K562 (cell line): Measurements from ENCODE around the gene GMEB1.
A peak's percentile ranks its signal among the peaks of the same experiment; 100 is the strongest.

Experiments used
- MYC ChIP-seq, 2 experiments: fragments of 250-450 bp in 1 of 2; sonication (Bioruptor Pico) in 1 of 2; IDR thresholded peaks; 2 replicates each; pipeline versions ENCODE4 v1.5.1 to v1.6.1; 2012 to 2021; ENCODE audit warnings: low read depth in 2 of 2, borderline replicate concordance in 1 of 2, improper control_type of control experiment in 1 of 2, low read length in 1 of 2, mild to moderate bottlenecking in 1 of 2, moderate library complexity in 1 of 2
- POLR2A ChIP-seq: fragments of 450-650 bp; conservative IDR thresholded peaks from 2 replicates; pipeline ENCODE4 v1.6.1; 2016
- PURB ChIP-seq: sonication (generic); formaldehyde crosslinking; IDR thresholded peaks from 2 replicates; pipeline ENCODE4 v1.9.0; 2021; ENCODE audit warnings: low read depth, mild to moderate bottlenecking, missing genetic modification reagents
- ZFX ChIP-seq: sonication (generic); formaldehyde crosslinking; IDR thresholded peaks from 2 replicates; pipeline ENCODE4 v1.8.0; 2022; ENCODE audit warnings: mild to moderate bottlenecking, missing genetic modification reagents, moderate library complexity
- ZNF133 ChIP-seq: fragments of 250-450 bp; sonication (Bioruptor Pico); IDR thresholded peaks from 2 replicates; pipeline ENCODE4 v1.4.0; 2020; ENCODE audit warnings: mild to moderate bottlenecking
- TF ChIP-seq, protein P1 (sequence below), 3 experiments: IDR thresholded peaks in 2 of 3; conservative IDR thresholded peaks in 1 of 3; 2 replicates each; pipeline ENCODE4 v1.5.1; 2011 to 2012; ENCODE audit warnings: low read length in 3 of 3, mild to moderate bottlenecking in 3 of 3, control low read depth in 2 of 3, improper control_type of control experiment in 1 of 3, inconsistent platforms in 1 of 3, low read depth in 1 of 3, mixed read lengths in 1 of 3, moderate library complexity in 1 of 3; ENCODE audit not compliant: insufficient read depth in 2 of 3

- no peak for TF ChIP-seq PURB
- TF ChIP-seq ZNF133 (CRISPR knock-in tag) = no peak
- peak; percentile 62; the same call in 1 of the 2 replicates for TF ChIP-seq POLR2A
- 0 out of 2 replicates have a peak, but pooled peaks have one; percentile 8 for TF ChIP-seq MYC (IDR thresholded peaks at IDR 0.05; ENCODE audit: low read depth, low read length)
- no peak for TF ChIP-seq MYC (CRISPR knock-in tag; IDR thresholded peaks at IDR 0.05; ENCODE audit: borderline replicate concordance, low read depth)
- TF ChIP-seq ZFX = peak; percentile 81
- TF ChIP-seq, protein P1, sequence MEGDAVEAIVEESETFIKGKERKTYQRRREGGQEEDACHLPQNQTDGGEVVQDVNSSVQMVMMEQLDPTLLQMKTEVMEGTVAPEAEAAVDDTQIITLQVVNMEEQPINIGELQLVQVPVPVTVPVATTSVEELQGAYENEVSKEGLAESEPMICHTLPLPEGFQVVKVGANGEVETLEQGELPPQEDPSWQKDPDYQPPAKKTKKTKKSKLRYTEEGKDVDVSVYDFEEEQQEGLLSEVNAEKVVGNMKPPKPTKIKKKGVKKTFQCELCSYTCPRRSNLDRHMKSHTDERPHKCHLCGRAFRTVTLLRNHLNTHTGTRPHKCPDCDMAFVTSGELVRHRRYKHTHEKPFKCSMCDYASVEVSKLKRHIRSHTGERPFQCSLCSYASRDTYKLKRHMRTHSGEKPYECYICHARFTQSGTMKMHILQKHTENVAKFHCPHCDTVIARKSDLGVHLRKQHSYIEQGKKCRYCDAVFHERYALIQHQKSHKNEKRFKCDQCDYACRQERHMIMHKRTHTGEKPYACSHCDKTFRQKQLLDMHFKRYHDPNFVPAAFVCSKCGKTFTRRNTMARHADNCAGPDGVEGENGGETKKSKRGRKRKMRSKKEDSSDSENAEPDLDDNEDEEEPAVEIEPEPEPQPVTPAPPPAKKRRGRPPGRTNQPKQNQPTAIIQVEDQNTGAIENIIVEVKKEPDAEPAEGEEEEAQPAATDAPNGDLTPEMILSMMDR (IDR thresholded peaks at IDR 0.05 in 2 of 3, conservative IDR thresholded peaks at IDR 0.05 in 1 of 3; ENCODE audit: insufficient read depth in 2 of 3, low read depth in 1 of 3, low read length in 3 of 3) = peak in 1 of 3 experiments; percentile 9; a peak in 1 of 6 replicates
These were observed at the start of gene GMEB1 for GRCh38 chr1:28668191-28668955.
